HEK293 (cell line): ENCODE data around the gene AP1S1.

ENCODE experiments used
- CTCF ChIP-seq: fragments of 450-650 bp; formaldehyde crosslinking; IDR thresholded peaks from 2 replicates; pipeline ENCODE4 v1.5.1; 2016; ENCODE audit warnings: missing biosample characterization, missing genetic modification characterization
- OVOL3 ChIP-seq: fragments of 450-650 bp; formaldehyde crosslinking; IDR thresholded peaks from 2 replicates; pipeline ENCODE4 v1.5.1; 2016; ENCODE audit warnings: missing biosample characterization, missing genetic modification characterization
- PBX3 ChIP-seq: sonication (generic); formaldehyde crosslinking; IDR thresholded peaks from 2 replicates; pipeline ENCODE4 v1.8.1; 2022; ENCODE audit warnings: mild to moderate bottlenecking, moderate library complexity, missing genetic modification reagents
- REPIN1 ChIP-seq: fragments of 450-650 bp; formaldehyde crosslinking; IDR thresholded peaks from 2 replicates; pipeline ENCODE4 v1.5.1; 2017; ENCODE audit warnings: missing biosample characterization, missing genetic modification characterization, low read depth
- ZNF311 ChIP-seq: fragments of 450-650 bp; formaldehyde crosslinking; IDR thresholded peaks from 2 replicates; pipeline ENCODE4 v1.5.1; 2017; ENCODE audit warnings: missing biosample characterization, missing genetic modification characterization, borderline replicate concordance

DNA sequence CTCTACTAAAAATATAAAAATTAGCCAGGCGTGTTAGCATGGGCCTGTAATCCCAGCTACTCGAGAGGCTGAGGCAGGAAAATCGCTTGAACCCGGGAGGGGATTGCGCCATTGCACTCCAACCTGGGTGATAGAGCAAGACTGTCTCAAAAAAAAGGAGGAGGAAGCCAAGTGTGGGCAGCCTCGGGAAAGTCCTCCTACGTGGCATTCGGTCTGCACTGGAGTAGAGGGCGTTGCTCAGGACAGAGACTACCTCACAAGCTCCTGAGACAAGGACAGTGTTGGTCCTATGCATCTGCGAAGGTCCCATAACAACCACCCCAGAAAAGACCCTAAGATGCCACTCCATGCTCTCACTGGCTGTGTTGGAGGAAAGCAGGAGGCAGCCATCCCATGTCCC lies 37.4 kb upstream of the AP1S1 start:
- TF ChIP-seq ZNF311 (tag by site-specific recombination) = no peak
- no peak for TF ChIP-seq CTCF (tag by site-specific recombination)
- no peak for TF ChIP-seq PBX3 (CRISPR knock-in tag)
- TF ChIP-seq REPIN1 (tag by site-specific recombination) = no peak
- TF ChIP-seq OVOL3 (tag by site-specific recombination) = no peak
